ENCODE measurements around the gene AFAP1.

DNA sequence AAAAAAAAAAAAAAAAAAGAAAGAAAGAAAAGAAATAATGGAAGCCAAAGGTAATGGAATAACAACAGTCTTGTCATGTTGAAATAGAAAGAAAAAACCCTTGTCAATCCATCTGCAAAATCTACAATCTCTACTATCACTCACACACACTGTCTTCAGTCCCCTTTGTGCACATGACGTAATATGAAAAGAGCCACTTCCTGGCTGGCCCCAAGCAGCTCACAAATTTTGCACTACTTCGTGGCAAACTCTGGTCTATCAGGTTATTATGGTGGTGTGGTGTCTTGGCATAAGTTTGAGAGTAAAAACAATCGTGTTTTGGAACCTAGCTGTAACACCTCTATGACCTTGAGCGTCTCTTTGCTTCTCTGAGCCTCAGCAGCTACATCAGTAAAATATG lies 8.3 kb upstream of the AFAP1 start:
- TF ChIP-seq POLR2AphosphoS5 (IDR thresholded peaks at IDR 0.05; ENCODE audit: low read depth, low read length) (no peak), SIN3A (IDR thresholded peaks at IDR 0.05; ENCODE audit: borderline replicate concordance, insufficient read depth, low read length) (no peak), FOXP2 (optimal IDR thresholded peaks at IDR 0.05; ENCODE audit: borderline replicate concordance, extremely low read depth, extremely low read length, insufficient read depth) (no peak), TAF1 (IDR thresholded peaks at IDR 0.05; ENCODE audit: borderline replicate concordance, insufficient read depth, low read length) (no peak)

All from PFSK-1 (cell line).